Activated naive CD8-positive, alpha-beta T cell treated with anti-CD3 and anti-CD28 coated beads for 36 hours (primary cell): ENCODE results near the gene APOBR. TPM values are rescaled to one million over a fixed set of nuclear protein-coding genes. Genes with fewer than 3 reads are reported as not detected.
"Not testable (repeated sequence)": the region's sequence is repeated elsewhere in the genome, so short reads cannot be mapped to it uniquely, and the experiment has no call there.

ENCODE experiments used
- DNase-seq: peaks from one replicate; pipeline ENCODE4 v3.0.0; 2021
- H3K27ac Mint-ChIP-seq: one replicate; pipeline ENCODE4 v1.8.0; 2022; ENCODE audit warnings: mild to moderate bottlenecking, moderate library complexity, mixed read lengths
- H3K27me3 Mint-ChIP-seq: one replicate; pipeline ENCODE4 v1.8.0; 2022; ENCODE audit warnings: mild to moderate bottlenecking, mixed read lengths
- H3K36me3 Mint-ChIP-seq: one replicate; pipeline ENCODE4 v1.8.0; 2021; ENCODE audit warnings: mild to moderate bottlenecking, mixed read lengths
- H3K4me1 Mint-ChIP-seq: one replicate; pipeline ENCODE4 v1.8.0; 2021; ENCODE audit warnings: mixed read lengths
- H3K4me3 Mint-ChIP-seq: one replicate; pipeline ENCODE4 v1.8.0; 2022; ENCODE audit warnings: mild to moderate bottlenecking, moderate library complexity, mixed read lengths
- H3K9me3 Mint-ChIP-seq: one replicate; pipeline ENCODE4 v1.8.0; 2022; ENCODE audit warnings: mixed read lengths
- total RNA-seq, 2 experiments: library from RNA; stranded (reverse); gene quantifications; one replicate each; pipeline ENCODE4 v1.2.3, GENCODE V29; 2021

The APOBR gene
- total RNA-seq, 2 experiments from 2014 or later = 5.4 to 5.5 TPM

DNA sequence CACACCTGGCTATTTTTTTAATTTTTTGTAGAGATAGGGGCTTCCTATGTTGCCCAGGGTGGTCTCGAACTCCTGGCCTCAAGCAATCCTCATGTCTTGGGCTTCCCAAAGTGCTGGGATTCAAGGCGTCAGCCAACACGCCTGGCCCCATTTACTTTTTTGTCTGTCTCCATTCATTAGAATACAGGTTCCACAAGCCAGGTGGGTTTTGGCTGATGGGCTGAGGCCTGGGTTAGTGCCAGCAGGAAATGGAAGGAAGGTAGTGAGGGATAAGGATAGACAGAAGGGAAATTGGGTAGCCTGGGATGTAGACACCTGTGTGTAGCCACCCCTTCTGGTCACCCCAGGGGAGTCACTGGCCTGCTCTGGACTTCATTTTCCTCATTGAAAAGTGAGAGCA lies 16.6 kb downstream of the APOBR start:
- Mint-ChIP-seq H3K9me3 (no peaks in the 10 kb centered on the region), H3K27ac (no peak overlapping the region), H3K4me1 (peaks cover 17% of the 10 kb centered on the region), H3K27me3 (no peaks in the 10 kb centered on the region), H3K36me3 (no peaks in the 10 kb centered on the region), H3K4me3 (no peak overlapping the region)
- no peak for DNase-seq

DNA sequence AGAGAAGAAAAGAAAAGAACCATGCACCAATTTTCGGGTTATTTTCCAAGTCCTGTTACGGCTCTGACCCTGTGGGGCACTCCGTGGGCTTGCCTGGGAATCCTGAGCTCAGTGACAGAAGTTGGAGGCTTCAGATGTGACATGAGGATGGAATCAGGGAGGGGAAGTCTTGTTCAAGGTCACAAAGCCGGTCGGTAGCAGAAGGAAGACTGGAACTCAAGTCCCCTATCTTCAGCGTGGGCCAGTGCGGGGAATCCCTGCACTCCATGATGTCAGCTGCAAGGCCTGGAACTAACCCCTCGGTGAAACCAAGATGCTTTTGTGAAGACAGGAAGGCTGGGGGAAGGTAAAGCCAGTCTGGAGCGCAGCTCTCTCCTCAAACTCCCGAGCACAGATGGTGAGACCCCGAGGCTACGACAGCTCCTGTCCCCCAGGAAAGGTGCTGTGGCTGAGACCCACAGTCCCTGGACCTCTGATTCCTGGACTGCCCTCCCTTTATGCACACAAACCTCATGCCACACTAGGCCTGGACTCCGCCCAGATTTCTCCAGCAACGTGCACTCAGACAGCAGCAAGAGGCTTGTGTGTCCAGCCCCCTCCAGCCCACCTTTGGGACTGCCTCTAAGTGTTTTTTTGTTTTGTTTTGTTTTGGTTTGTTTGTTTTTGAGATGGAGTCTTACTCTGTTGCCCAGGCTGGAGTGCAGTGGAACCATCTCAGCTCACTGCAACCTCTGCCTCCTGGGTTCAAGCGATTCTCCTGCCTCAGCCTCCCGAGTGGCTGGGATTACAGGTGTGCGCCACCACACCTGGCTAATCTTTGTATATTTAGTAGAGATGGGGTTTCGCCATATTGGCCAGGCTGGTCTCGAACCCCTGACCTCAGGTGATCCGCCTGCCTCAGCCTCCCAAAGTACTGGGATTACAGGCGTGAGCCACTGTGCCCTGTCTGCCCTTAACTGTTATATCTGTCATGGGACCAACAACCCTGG lies 17.7 kb downstream of the APOBR start:
- H3K27ac Mint-ChIP-seq = no peak overlapping the region
- H3K4me3 Mint-ChIP-seq = no peak overlapping the region

DNA sequence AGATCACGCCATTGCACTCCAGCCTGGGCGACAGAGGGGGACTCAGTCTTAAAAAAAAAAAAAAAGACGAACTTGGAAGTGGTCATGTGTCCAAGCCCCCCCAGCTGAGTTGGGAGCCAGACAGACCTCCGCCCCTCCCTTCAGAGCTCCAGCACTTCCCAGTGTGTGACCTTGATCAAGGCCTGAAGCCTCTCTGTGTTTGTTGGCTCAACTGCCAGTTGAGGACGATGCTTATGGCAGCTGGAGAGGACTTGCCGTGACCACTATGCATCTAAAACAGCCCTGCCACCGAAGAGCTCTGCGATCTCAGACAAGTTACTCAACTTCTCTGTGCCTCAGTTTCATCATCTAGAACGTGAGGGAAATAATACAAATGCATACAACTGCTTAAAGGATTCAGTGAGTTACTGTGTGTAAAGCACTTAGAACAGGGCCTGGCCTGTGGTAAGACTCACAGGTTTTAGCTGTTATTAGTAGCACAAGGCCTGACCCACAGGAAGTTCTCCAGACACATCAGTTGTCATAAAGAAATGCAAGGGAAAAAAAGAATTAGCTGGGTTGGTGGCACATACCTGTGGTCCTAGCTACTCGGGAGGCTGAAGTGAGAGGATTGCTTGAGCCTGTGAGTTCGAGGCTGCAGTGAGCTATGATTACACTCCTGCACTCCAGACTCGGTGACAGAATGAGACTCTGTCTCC lies 19.2 kb downstream of the APOBR start:
- no peak for DNase-seq
- Mint-ChIP-seq H3K9me3 (no peaks in the 10 kb centered on the region), H3K4me3 (no peak overlapping the region), H3K36me3 (no peaks in the 10 kb centered on the region), H3K27me3 (no peaks in the 10 kb centered on the region), H3K27ac (no peak overlapping the region), H3K4me1 (peaks cover 3% of the 10 kb centered on the region)

More for the DNA sequence above, 17.7 kb downstream of the APOBR start:
- Mint-ChIP-seq H3K36me3 (no peaks in the 10 kb centered on the region), H3K27me3 (no peaks in the 10 kb centered on the region), H3K4me1 (peaks cover 13% of the 10 kb centered on the region), H3K9me3 (no peaks in the 10 kb centered on the region)
- DNase-seq = no peak

DNA sequence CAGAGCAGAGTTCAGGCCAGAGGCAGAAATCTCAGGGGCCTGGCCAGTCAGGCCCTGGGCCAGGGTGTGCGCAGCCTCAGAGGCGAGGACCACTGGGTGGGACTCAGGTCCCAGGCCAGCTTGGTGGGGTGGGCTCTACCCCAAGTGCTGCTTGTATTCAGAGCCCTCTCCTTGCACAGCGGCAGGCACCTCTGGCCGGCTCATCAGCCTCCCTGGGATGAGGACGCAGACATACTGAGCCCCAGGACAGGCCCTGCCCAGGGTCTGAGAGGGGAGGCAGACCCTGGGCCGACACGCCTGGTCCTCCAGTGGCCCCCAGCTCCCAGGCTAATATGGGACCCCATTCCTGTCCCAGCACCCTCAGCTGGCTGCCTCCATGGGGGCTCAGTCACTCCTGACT lies 19.8 kb downstream of the APOBR start:
- Mint-ChIP-seq H3K4me3 (no peak overlapping the region), H3K9me3 (no peaks in the 10 kb centered on the region), H3K36me3 (no peaks in the 10 kb centered on the region)

DNA sequence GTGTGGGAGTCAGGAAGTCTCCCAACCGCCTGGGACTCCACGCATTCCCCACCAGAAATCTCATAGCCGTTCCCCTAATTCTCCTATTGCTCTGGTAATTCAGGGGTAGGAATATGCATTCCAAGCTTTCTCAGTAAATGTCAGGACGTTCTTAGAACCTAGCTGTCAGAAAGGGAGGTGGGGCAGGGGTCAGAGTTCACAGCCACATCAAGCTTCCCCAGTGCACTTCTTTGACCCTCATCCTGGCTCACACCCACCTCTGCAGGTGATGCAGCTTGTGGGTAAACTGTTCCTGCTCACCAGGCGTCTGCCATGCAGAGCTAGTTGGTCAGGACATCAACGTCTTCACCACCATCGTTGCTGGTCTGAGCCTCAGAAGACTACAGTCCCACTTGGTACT lies 26.2 kb downstream of the APOBR start:
- Mint-ChIP-seq H3K4me1 (peaks cover 8% of the 10 kb centered on the region), H3K27me3 (no peaks in the 10 kb centered on the region), H3K4me3 (no peak overlapping the region), H3K36me3 (no peaks in the 10 kb centered on the region), H3K9me3 (no peaks in the 10 kb centered on the region), H3K27ac (no peak overlapping the region)
- no peak for DNase-seq

More for the DNA sequence above, 19.8 kb downstream of the APOBR start:
- peaks cover 3% of the 10 kb centered on the region for H3K4me1 Mint-ChIP-seq
- DNase-seq = no peak
- H3K27ac Mint-ChIP-seq = no peak overlapping the region
- H3K27me3 Mint-ChIP-seq = no peaks in the 10 kb centered on the region

DNA sequence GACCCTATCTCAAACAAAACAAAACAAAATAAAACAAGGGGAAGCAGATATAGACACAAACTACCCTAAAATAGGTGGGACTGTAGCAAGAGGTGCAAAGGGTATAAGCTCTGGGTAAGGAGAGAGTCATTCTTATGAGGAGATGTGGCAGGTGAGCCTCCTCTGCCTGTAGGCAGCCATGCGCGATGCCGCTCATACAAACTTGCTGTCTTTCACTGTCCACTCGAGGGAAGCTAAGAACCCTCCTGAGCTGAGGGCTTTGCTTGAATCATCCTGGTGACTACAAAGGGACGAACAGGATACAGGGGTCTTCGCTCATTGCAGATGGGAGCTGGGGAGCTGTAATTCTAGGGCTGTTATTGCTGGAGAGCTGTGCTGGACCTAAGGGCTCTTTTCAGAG lies 27.0 kb downstream of the APOBR start:
- H3K9me3 Mint-ChIP-seq = no peaks in the 10 kb centered on the region

DNA sequence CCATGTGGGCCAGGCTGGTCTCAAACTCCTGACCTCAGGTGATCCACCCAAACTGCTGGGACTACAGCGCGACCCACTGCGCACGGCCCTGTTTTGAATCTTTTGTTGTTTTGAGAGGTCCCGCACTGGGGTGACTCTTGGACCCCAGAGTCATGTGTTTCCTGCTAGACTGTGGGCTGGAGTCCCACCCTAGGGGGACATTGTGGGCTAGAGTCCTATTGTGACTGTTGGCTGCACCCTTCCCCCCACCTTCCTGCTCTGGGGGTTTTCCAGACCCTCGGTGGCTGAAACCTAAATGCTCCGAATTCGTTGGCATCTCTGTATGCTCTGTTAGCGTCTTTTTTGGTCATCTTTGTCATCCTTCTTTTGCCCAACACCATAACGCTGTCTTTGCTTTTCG lies 28.3 kb downstream of the APOBR start:
- Mint-ChIP-seq H3K36me3 (no peaks in the 10 kb centered on the region), H3K9me3 (no peaks in the 10 kb centered on the region), H3K27ac (no peak overlapping the region), H3K4me1 (peaks cover 8% of the 10 kb centered on the region), H3K27me3 (no peaks in the 10 kb centered on the region), H3K4me3 (no peak overlapping the region)
- no peak for DNase-seq

More for the DNA sequence above, 27.0 kb downstream of the APOBR start:
- Mint-ChIP-seq H3K4me3 (no peak overlapping the region), H3K36me3 (no peaks in the 10 kb centered on the region), H3K27me3 (no peaks in the 10 kb centered on the region), H3K4me1 (peaks cover 8% of the 10 kb centered on the region), H3K27ac (no peak overlapping the region)
- no peak for DNase-seq

DNA sequence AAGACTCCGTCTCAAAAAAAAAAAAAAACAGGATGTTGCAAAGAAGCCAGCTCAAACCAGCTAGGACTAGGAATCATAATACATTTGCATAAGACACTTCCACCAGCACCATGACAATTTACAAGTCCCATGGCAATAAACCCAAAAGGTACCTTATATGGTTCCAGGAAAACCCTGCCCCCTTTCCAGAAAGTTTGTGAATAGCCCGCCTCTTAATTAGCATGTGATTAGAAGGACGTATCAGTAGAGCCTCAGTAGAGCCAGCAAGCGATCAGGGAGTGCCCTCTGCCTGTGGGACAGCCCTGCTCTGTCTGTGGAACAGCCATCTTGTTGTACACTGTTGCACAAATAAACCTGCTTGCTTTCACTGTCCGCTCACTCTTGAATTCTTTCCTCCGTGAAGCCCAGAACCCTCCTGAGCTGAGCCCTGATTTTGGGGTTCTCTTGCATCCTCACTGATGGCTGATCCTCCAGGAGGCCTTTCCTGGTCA lies 30.3 kb downstream of the APOBR start:
- H3K4me3 Mint-ChIP-seq = no peak overlapping the region
- DNase-seq = no peak
- H3K4me1 Mint-ChIP-seq = peaks cover 8% of the 10 kb centered on the region
- no peaks in the 10 kb centered on the region for H3K9me3 Mint-ChIP-seq
- no peaks in the 10 kb centered on the region for H3K36me3 Mint-ChIP-seq
- H3K27ac Mint-ChIP-seq = no peak overlapping the region
- H3K27me3 Mint-ChIP-seq = no peaks in the 10 kb centered on the region

DNA sequence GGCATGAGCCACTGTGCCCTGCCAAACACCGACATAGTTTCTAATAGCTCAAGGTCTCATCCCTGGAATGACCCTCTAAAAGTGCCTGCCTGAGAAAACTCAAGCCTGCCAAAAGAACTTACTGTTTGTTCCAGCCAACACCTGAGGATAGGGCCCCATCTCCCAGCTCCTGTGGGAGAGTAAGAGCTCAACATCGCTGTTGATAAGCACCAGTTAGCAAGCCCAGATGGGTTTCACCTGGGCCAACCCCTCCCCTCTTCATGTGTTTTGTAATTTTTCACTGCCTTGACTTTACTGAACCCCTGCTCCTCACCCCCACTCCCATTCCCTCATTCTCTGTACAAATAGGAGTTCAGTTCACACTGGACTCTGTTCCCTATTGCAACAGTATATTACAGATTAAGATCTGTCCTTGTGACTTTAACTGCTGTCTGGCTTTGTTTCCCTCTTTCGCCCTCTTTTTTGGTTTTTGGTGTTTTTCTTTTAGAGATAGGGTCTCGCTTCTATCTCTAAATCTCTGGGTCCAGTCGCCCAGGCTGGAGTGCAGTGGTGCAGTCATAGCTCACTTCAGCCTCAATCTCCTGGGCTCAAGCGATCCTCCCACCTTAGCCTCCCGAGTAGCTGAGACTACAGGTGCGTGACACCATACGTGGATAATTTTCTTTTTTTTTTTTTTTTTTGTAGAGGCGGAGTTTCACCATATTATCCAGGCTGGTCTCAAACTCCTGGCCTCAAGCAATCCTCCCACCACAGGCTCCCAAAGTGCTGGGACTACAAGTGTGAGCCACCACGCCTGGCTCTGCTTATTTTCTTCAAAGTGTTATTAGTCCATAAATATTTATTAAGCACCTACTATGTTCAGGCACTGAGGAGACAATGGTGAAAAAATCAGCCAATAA lies 32.0 kb downstream of the APOBR start:
- Mint-ChIP-seq H3K4me3 (no peak overlapping the region), H3K36me3 (no peaks in the 10 kb centered on the region), H3K4me1 (peaks cover 10% of the 10 kb centered on the region), H3K27ac (no peak overlapping the region), H3K9me3 (no peaks in the 10 kb centered on the region), H3K27me3 (no peaks in the 10 kb centered on the region)
- DNase-seq = no peak

DNA sequence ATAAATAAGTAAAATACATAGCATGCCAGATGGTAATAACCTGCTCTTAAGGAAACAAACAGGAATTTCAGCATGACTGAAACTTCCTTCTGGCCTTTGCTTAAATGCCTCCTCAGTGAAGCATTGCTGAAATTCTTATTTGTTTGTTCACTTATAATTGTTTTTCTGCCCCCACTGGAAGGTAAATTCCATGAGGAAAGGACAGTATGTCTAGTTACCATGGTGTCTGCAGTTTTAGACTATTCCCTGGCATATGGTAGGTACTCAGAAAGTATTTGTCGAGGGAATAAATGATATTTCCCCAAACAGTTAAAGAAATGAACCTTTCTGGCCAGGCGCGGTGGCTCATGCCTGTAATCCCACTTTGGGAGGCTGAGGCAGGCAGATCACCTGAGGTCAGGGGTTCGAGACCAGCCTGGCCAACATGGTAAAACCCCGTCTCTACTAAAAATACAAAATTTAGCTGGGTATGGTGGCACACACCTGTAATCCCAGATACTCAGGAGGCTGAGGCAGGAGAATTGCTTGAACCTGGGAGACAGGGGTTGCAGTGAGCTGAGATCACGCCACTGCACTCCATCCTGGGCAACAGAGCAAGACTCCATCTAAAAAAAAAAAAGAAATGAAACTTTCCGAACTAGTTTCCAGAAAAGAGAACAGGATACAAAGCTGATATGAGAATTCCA lies 32.8 kb downstream of the APOBR start:
- H3K36me3 Mint-ChIP-seq, H3K9me3 Mint-ChIP-seq, H3K4me3 Mint-ChIP-seq, H3K27me3 Mint-ChIP-seq, DNase-seq, H3K27ac Mint-ChIP-seq: not testable (repeated sequence)
- peaks cover 12% of the 10 kb centered on the region for H3K4me1 Mint-ChIP-seq

DNA sequence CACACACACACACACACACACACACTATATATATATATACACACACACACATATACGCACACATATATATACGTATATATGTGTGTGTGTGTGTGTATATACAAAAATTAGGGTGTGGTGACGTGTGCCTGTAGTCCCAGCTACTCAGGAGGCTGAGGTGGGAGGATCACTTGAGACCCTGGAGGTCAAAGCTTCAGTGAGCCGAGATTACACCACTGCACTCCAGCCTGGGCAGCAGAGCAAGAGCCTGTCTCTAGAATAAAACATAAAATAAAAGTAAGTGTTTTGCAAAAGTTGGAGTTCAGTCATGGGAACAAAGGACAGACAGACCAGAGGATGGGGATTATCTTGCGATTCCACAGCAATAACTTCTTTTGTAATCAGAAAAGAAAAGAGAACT lies 33.5 kb downstream of the APOBR start:
- Mint-ChIP-seq H3K36me3 (no peaks in the 10 kb centered on the region), H3K27me3 (no peaks in the 10 kb centered on the region), H3K4me1 (peaks cover 9% of the 10 kb centered on the region), H3K4me3 (no peak overlapping the region), H3K27ac (no peak overlapping the region), H3K9me3 (no peaks in the 10 kb centered on the region)
- DNase-seq = no peak

DNA sequence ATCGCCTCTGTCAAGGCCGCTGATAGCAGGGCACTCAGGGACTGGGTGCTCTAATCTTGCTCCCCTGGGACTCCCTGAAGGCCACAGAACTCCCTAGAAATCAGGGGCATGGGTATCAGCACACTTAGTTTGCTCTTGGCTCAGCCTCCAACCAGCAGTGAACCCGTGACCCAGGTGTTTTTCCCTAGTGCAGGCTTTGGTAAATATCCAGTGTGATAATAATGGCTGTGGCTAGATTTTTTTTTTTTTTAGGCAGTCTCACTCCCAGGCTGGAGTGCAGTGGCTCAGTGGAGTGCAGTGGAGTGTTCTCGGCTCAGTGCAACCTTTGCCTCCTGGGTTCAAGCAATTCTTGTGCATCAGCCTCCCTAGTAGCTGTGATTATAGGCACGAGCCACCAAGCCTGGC lies 34.0 kb downstream of the APOBR start:
- no peak for DNase-seq
- Mint-ChIP-seq H3K4me1 (peaks cover 7% of the 10 kb centered on the region), H3K27me3 (no peaks in the 10 kb centered on the region), H3K9me3 (no peaks in the 10 kb centered on the region), H3K4me3 (no peak overlapping the region), H3K27ac (no peak overlapping the region), H3K36me3 (no peaks in the 10 kb centered on the region)

DNA sequence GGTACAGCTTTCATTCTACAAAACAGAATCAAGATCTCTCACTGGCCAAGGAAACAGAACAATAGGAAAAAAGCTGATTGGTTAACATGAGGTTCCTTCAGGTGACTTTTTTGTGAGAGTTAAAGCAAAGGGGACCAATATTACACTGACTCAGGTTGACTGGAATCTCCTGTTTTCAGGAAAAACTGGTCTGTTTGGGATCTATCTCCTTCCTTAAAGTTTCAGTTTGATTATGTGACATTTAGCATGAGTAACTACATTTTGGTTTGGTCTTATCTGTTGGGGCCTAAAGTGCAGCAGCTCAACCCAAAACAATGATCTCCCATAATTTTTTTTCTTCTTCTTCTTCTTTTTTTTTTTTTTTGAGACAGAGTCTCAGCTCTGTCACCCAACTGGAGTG lies 34.7 kb downstream of the APOBR start:
- Mint-ChIP-seq H3K9me3 (no peaks in the 10 kb centered on the region), H3K27me3 (no peaks in the 10 kb centered on the region), H3K4me3 (no peak overlapping the region), H3K36me3 (no peaks in the 10 kb centered on the region), H3K27ac (no peak overlapping the region), H3K4me1 (peaks cover 9% of the 10 kb centered on the region)
- DNase-seq = no peak
